Endothelial cell of umbilical vein (primary cell): ENCODE results near the gene STARD13.

Experiments used
- CTCF ChIP-seq, 2 donors: IDR thresholded peaks; 1 replicate in 1 of 2; 2 replicates in 1 of 2; pipeline ENCODE4 v1.5.1; 2011; ENCODE audit warnings: low read length in 2 of 2, mild to moderate bottlenecking in 2 of 2, moderate library complexity in 2 of 2, control low read depth in 1 of 2, inconsistent platforms in 1 of 2, low read depth in 1 of 2; ENCODE audit not compliant: insufficient read depth in 1 of 2; ENCODE audit errors: extremely low read depth in 1 of 2
- POLR2A ChIP-seq: IDR thresholded peaks from 2 replicates; pipeline ENCODE4 v1.6.1; 2012; ENCODE audit warnings: low read depth, mild to moderate bottlenecking, control low read depth, low read length
- POLR2AphosphoS5 ChIP-seq: IDR thresholded peaks from 2 replicates; pipeline ENCODE4 v1.6.1; 2012; ENCODE audit warnings: low read depth, mild to moderate bottlenecking, control low read depth, low read length, moderate library complexity; ENCODE audit not compliant: insufficient read depth

GRCh38 chr13:33201659-33202058 is 83.9 kb downstream of the STARD13 start:
- no peak for TF ChIP-seq CTCF (IDR thresholded peaks at IDR 0.05; ENCODE audit: extremely low read depth in 1 of 2, insufficient read depth in 1 of 2, low read depth in 1 of 2, low read length in 2 of 2)
- no peak for TF ChIP-seq POLR2AphosphoS5
- TF ChIP-seq POLR2A, result no peak
